Measurements from ENCODE around the gene CASS4.

DNA sequence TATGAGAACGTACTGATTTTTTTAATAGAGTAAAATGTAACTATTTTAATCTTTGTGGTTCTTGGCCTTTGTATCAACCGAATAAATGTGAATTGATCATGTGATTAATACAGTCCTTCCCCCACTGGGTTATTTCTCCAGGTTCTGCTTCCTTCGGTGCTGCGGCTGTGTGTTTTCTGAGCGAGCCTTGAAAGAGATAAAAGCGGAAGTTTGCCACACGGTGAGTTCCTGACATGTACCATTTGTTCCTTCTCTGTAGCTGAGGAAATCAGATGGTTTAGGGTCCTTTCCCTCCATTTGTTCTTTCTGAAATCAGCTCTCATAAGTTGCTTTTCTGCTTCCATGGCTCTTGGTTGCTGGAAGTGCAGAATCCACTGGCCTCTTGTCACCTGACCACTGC is 71.9 kb downstream of the CASS4 start:
- TF ChIP-seq, protein P1, sequence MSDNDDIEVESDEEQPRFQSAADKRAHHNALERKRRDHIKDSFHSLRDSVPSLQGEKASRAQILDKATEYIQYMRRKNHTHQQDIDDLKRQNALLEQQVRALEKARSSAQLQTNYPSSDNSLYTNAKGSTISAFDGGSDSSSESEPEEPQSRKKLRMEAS (IDR thresholded peaks at IDR 0.05), result no peak
- TF ChIP-seq, protein P2, sequence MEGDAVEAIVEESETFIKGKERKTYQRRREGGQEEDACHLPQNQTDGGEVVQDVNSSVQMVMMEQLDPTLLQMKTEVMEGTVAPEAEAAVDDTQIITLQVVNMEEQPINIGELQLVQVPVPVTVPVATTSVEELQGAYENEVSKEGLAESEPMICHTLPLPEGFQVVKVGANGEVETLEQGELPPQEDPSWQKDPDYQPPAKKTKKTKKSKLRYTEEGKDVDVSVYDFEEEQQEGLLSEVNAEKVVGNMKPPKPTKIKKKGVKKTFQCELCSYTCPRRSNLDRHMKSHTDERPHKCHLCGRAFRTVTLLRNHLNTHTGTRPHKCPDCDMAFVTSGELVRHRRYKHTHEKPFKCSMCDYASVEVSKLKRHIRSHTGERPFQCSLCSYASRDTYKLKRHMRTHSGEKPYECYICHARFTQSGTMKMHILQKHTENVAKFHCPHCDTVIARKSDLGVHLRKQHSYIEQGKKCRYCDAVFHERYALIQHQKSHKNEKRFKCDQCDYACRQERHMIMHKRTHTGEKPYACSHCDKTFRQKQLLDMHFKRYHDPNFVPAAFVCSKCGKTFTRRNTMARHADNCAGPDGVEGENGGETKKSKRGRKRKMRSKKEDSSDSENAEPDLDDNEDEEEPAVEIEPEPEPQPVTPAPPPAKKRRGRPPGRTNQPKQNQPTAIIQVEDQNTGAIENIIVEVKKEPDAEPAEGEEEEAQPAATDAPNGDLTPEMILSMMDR (IDR thresholded peaks at IDR 0.05 in 2 of 3, conservative IDR thresholded peaks at IDR 0.05 in 1 of 3; ENCODE audit: borderline replicate concordance in 1 of 3, insufficient read depth in 1 of 3, low read depth in 2 of 3, low read length in 2 of 3), result no peak
- TF ChIP-seq EGR1 (IDR thresholded peaks at IDR 0.05; ENCODE audit: low read depth) (no peak), POLR2A (IDR thresholded peaks at IDR 0.05; ENCODE audit: borderline replicate concordance, extremely low read depth, insufficient read depth, insufficient read length) (no peak), POLR2AphosphoS5 (IDR thresholded peaks at IDR 0.05; ENCODE audit: low read depth, low read length) (no peak), EZH2phosphoT487 (IDR thresholded peaks at IDR 0.05; ENCODE audit: borderline replicate concordance) (no peak), EZH2 (IDR thresholded peaks at IDR 0.05) (no peak), ZNF274 (IDR thresholded peaks at IDR 0.05; ENCODE audit: low read depth, low read length) (no peak), YY1 (IDR thresholded peaks at IDR 0.05; ENCODE audit: extremely low read depth, insufficient replicate concordance, low read depth, low read length) (no peak), TCF7L2 (IDR thresholded peaks at IDR 0.05; ENCODE audit: borderline replicate concordance, extremely low read depth, insufficient read depth, insufficient read length) (no peak)

All from HCT116 (cell line).